GM12892 (cell line): ENCODE data around the gene CCDC127.

Source experiments
- POLR2A ChIP-seq: IDR thresholded peaks from 2 replicates; pipeline ENCODE4 v1.6.1; 2011; ENCODE audit warnings: low read depth, low read length, control low read depth
- POLR2AphosphoS5 ChIP-seq: IDR thresholded peaks from 2 replicates; pipeline ENCODE4 v1.6.1; 2011; ENCODE audit warnings: low read depth, low read length, control low read depth

GRCh38 chr5:187617-188451 lies 30.1 kb downstream of the CCDC127 start:
- TF ChIP-seq POLR2A, result no peak
- TF ChIP-seq POLR2AphosphoS5, result no peak
